Uterus (tissue), 2 donors: Measurements from ENCODE around the gene ST6GALNAC3.

Experiments
- POLR2A ChIP-seq, 2 donors: fragments of 450-650 bp; IDR thresholded peaks; one replicate each; pipeline ENCODE4 v1.6.1; 2016; ENCODE audit warnings: antibody characterized with exemption in 2 of 2, mild to moderate bottlenecking in 1 of 2, moderate library complexity in 1 of 2
- TF ChIP-seq, protein P1 (sequence below), 4 experiments: fragments of 200-600 bp in 2 of 4; fragments of 450-650 bp in 2 of 4; sonication (generic) in 2 of 4; IDR thresholded peaks; one replicate each; pipeline ENCODE4 v1.5.1; 2016 to 2019; ENCODE audit warnings: antibody characterized with exemption in 4 of 4, mild to moderate bottlenecking in 2 of 4, moderate library complexity in 1 of 4

DNA sequence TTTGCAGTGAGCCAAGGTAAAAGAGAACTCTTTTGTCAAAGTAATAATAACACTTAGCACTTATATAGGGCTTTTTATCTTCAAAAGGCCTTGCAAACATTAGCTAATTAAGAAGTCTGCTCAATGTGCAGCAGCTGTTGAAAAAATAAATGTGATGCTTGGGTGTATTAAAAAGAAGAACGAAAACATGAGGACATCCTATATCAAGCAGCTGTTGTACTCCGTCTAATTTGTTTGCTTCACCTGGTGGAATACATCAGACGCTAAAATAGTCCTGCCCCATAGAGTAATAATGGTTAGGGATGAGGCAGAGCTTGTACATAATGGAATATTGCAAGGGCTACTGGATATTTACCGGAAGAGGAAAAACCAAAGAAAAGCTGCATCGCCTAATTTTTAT is 299.5 kb downstream of the ST6GALNAC3 start:
- TF ChIP-seq, protein P1, sequence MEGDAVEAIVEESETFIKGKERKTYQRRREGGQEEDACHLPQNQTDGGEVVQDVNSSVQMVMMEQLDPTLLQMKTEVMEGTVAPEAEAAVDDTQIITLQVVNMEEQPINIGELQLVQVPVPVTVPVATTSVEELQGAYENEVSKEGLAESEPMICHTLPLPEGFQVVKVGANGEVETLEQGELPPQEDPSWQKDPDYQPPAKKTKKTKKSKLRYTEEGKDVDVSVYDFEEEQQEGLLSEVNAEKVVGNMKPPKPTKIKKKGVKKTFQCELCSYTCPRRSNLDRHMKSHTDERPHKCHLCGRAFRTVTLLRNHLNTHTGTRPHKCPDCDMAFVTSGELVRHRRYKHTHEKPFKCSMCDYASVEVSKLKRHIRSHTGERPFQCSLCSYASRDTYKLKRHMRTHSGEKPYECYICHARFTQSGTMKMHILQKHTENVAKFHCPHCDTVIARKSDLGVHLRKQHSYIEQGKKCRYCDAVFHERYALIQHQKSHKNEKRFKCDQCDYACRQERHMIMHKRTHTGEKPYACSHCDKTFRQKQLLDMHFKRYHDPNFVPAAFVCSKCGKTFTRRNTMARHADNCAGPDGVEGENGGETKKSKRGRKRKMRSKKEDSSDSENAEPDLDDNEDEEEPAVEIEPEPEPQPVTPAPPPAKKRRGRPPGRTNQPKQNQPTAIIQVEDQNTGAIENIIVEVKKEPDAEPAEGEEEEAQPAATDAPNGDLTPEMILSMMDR (IDR thresholded peaks at IDR 0.05), result no peak
- no peak for TF ChIP-seq POLR2A (IDR thresholded peaks at IDR 0.05)
